ENCODE data around the gene FLYWCH2. TPM values are rescaled to one million over a fixed set of nuclear protein-coding genes. Genes with fewer than 3 reads are reported as not detected.
A peak's percentile ranks its signal among the peaks of the same experiment; 100 is the strongest.

FLYWCH2 gene
- total RNA-seq, 1 experiment from 2014 or later = 16.5 TPM

- peaks cover 7% of the 10 kb centered on the region in 2 experiments for H3K4me1 Mint-ChIP-seq
- Histone ChIP-seq H3K4ac (ENCODE audit: low read depth, low read length) (no peak overlapping the region), H2BK5ac (ENCODE audit: insufficient read length, low read length) (no peak overlapping the region), H3K27me3 (ENCODE audit: insufficient read depth, low read length) (no peaks in the 10 kb centered on the region), H3K27ac (ENCODE audit: insufficient read length, low read depth, low read length) (no peak overlapping the region), H2AK5ac (ENCODE audit: insufficient read length, low read length) (no peak overlapping the region), H3K56ac (ENCODE audit: insufficient read length, low read depth, low read length) (no peak overlapping the region), H3K4me2 (ENCODE audit: insufficient read depth, insufficient read length, low read length) (no peak overlapping the region), H3K9ac (ENCODE audit: extremely low read depth, insufficient read length, low read length) (no peak overlapping the region), H3K23ac (ENCODE audit: insufficient read length, low read depth, low read length) (no peak overlapping the region), H3K14ac (ENCODE audit: insufficient read depth, low read length) (no peak overlapping the region), H4K8ac (replicated peaks; ENCODE audit: insufficient read length, low read depth, low read length) (no peak overlapping the region), H2BK12ac (ENCODE audit: insufficient read length, low read depth, low read length) (no peak overlapping the region), H3K23me2 (ENCODE audit: insufficient read length, low read depth, low read length, poor library complexity, severe bottlenecking) (no peaks in the 10 kb centered on the region), H3T11ph (ENCODE audit: low read length) (no peak overlapping the region), H3K79me1 (ENCODE audit: insufficient read depth, low read depth, low read length, poor library complexity, severe bottlenecking) (no peaks in the 10 kb centered on the region), H3K18ac (ENCODE audit: insufficient read length, low read depth, low read length) (no peak overlapping the region), H2AFZ (ENCODE audit: low read length) (no peak overlapping the region), H4K5ac (ENCODE audit: insufficient read length, low read depth, low read length) (no peak overlapping the region), H4K20me1 (ENCODE audit: control insufficient read depth, insufficient read depth, insufficient read length) (peaks cover 2% of the 10 kb centered on the region), H3K79me2 (ENCODE audit: insufficient read depth, low read length) (no peaks in the 10 kb centered on the region), H3K9me3 (ENCODE audit: control insufficient read depth, low read depth, low read length) (no peaks in the 10 kb centered on the region), H2BK15ac (ENCODE audit: low read depth, low read length) (no peak overlapping the region), H3K4me1 (ENCODE audit: insufficient read depth, low read length) (peaks cover 6% of the 10 kb centered on the region; the same call in 1 of the 2 replicates), H4K91ac (ENCODE audit: insufficient read length, low read depth, low read length) (no peak overlapping the region), H2BK20ac (ENCODE audit: low read depth, low read length, poor library complexity, severe bottlenecking) (no peak overlapping the region), H2BK120ac (ENCODE audit: low read depth, low read length, poor library complexity, severe bottlenecking) (no peak overlapping the region)
- no peaks in the 10 kb centered on the region; a peak in 1 of 7 replicates for H3K36me3 Mint-ChIP-seq (ENCODE audit: insufficient read depth in 1 of 3, low read depth in 3 of 3)
- H3K27ac Mint-ChIP-seq = peak overlapping the region in 1 of 3 experiments; percentile 61; a peak in 1 of 7 replicates
- TF ChIP-seq CTCF (conservative IDR thresholded peaks at IDR 0.05) = peak; percentile 39; the same call in 1 of the 3 replicates
- H3K27me3 Mint-ChIP-seq (ENCODE audit: low read depth) = no peaks in the 10 kb centered on the region; the same call in 1 of the 2 replicates
- no peak overlapping the region for H3K4me3 Mint-ChIP-seq
- DNase-seq = no peak
- no peaks in the 10 kb centered on the region for H3K9me3 Mint-ChIP-seq
- WGBS (ENCODE audit: extremely low coverage, insufficient read length, low lambda C conversion rate) = no CpG with 5 or more reads among the region's 31 CpGs
Measured at GRCh38 chr16:2894231-2894630, 11.2 kb downstream of the FLYWCH2 start.

Data from H9 (cell line).